AML-193 (cell line): ENCODE measurements around the gene ACTL8.

Experiments
- DNase-seq, 2 experiments: peaks; one replicate each; lab custom pipeline; 2025; lab: John Stamatoyannopoulos, UW

Gene ACTL8

DNA sequence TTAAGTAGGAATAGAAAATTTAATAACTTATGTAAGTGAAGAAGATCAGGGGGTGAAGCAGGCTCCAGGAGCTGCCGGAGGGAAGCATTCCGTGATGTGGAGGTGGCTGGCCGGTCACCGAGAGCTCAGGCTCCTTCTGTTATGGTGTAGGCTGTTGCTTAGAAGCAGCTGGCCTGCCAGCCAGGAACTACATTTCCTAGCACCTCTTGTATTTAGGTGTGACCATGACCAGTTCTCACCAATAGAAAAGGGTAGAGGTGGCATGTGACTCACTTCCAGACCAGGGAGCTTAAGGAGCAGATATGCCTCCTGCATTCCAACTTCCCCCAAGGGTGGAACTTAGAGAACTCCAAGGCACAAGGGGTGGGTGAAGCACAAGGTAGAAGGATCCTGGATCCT is 120.7 kb downstream of the ACTL8 start:
- no peak for DNase-seq
